ENCODE data around the gene HOXC6.
"Not testable (repeated sequence)": the region's sequence is repeated elsewhere in the genome, so short reads cannot be mapped to it uniquely, and the experiment has no call there.

HOXC6 gene

DNA sequence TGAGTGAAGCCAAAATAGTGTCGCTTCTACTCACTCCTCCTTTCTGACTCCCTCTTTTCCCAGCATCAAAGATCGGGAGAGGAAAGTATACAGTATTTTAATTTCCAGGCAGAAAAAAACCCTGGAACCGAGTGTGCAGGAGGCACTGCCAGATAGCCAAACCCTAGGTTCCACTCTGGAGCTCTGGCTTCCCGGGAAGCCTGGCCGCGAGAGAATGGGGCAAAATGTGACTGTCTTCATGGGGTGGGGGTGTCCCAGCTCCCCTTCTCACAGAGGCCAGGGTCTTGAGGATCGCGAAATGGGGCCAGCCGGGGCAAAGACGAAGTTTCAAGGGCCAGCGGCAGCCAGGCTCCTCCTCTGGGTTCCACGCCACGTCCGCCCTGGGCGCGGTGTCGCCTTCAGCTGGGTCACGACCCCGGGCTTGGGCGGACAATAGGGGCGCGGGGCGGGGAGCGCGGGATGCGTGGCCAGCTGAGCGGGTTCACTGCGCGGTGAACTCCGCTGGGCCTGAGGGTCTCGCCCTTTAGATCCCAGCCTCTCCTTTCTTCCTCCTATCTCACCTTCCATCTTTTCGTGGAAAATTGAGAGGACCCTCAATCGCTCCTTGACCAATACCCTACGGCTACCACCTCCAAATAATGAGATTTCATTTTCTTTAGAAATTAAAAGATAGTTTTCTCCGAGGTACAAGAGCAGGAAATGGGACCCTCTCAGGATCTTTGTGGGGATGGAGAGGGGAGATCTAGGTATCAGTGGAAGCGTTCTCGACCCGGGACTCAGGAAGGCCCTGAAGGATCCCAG lies 32.1 kb downstream of the HOXC6 start:
- DNase-seq = no peak

DNA sequence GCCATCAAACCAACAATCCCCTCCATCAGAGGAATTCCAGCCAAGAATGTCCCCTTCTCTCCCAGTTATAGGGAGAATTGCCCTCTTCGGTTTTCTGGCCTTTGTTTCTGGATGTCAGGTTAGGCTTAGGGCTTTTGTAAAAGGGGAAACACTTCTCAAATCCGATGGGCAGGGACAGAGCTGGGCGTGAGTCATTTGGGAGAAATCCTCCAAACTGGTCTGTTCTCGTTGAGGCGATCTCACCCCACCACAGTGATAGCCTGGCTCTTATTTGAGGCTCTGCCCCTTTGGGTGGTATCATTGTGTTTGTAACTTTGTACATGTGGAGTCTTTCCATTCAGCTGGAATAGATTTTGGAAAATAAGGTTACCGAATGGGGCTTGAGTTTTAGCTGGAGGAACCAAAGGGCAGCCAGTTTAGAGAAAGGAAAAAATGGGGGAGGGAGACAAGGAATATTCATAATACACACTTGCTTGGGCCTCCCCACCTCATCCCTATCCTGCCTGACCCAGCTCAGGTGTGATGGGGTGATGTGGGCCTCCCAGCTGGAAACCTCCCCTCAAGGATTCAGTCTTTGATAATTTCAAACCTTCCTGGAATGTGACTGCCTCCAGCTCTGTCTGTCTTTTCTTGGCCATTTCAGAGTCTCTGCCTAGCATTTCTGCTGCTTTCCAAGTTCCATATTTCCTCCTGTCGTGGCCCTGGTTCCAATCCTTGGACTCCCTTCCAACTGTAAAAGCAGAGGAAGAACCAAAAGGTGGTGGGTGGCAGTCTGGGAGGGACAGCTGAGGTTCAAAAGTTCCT lies 32.9 kb downstream of the HOXC6 start:
- DNase-seq = no peak

DNA sequence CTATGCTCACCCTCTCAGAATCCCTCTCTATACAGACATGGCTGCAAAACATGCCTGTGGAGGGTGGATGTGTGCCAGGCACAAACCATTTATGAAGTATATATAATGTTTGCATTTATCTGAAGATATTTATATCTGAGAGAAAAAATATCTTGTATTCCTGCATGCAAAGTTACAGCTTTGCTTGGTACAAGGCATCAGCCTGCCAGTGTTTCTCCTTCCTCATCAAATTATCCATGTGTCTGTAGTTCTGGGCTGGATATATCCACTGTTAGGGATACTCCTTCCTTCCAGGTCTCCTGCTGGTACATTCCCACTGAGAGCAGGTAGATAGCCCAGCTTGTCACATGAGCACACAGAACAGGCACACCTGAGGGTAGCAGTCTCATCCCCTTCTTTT lies 37.4 kb downstream of the HOXC6 start:
- DNase-seq = no peak

DNA sequence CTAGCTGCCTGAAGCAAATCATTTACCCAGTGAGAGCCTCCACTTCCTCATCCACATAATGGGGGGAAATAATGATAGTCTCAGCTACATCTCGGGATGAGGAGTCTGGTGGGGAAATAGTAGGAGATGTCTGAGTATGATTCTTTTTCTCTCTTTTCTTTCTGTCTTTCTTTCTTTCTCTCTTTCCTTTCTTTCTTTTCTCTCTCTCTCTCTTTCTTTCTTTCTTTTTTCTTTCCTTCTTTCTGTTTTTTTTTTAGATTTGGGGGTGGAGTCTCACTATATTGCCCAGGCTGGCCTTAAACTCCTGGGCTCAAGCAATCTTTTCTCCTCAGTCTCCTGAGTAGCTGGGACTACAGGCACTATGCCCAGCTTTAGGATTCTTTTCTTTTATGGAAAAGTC lies 38.2 kb downstream of the HOXC6 start:
- no peak for DNase-seq

DNA sequence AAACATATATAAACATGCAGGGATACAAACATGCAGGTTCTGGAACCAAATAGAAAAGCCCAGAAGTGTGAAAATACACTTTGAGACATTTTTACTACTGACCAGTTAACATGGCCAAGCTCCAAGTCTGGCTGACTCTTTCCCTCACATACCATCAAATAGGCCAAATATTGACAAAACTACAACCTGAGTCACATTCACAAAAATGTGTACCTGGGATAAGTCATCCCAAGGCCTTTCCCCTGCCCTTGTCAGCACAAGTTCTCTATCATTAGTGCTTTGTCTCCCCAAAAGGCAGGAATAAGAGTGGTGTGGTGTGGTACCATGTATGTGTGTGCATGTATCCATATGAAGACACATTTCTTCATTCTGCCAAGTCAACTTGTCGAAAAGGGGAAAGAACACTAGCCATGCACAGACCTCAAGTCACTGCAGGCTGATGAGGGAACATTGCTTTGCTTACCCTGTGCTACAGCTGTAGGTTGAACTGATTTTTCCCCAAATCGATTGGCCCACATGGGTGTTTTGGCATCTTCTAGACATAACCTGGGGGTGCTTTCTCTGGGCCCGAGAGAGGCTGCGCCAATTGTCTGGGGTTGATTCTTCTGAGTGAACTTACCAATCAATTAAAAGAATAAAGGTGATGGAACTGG lies 40.3 kb downstream of the HOXC6 start:
- no peak for DNase-seq

DNA sequence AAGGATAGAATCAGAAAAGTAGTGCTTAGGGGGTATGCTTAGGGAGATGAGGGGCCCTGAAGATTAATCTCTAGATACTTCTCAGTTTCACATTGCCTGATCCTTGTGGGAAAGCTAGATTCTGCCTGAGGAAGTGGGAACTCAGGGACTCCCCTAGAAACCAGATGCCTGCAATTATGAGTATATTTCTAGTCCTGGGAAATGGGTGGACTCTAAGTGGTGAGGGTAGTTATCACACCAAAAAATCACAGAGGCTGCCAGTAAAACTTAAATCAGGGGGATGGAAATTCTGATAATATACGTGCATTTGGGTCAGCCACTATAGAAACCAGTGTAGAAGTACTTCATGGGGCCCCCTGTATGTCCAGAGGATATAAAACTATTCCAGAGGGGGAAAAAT lies 43.7 kb downstream of the HOXC6 start:
- no peak for DNase-seq

DNA sequence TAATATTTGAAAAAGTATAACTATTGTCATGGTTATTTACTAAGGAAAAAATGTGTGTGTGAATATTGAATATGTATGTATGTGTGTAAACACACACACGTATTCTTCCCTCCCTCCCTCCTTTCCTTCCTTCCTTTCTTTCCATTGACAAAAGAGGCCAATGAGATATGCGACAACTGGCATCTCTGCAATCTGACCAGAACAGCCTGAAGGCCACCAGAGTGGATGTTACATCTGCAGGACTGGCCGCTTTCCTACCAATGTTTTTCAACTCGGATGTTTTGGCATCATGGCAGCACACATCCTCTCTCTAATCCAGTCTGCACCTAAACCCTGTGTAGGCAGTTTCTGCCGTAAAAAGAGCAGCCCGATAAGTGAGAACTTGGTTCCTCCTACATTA lies 46.1 kb downstream of the HOXC6 start:
- no peak for DNase-seq

DNA sequence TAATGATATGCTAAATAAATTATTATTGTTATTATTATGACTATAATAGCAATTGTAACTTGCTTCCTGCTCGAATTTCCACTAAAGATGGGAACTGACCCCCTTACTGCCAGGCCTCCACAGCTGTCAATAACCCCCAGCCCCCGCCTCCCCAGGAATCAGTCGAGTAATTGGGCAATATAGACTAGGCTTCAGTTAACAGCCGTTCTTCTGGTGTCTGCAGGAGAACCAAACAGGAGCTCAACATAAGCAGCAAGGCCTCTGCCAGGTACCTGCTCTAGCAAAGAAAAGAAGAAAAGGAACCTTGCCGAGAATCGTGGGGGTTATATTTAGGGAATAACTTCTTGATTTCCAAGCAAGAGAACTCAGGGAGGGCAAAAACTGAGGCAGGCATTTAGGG lies 47.2 kb downstream of the HOXC6 start:
- no peak for DNase-seq

DNA sequence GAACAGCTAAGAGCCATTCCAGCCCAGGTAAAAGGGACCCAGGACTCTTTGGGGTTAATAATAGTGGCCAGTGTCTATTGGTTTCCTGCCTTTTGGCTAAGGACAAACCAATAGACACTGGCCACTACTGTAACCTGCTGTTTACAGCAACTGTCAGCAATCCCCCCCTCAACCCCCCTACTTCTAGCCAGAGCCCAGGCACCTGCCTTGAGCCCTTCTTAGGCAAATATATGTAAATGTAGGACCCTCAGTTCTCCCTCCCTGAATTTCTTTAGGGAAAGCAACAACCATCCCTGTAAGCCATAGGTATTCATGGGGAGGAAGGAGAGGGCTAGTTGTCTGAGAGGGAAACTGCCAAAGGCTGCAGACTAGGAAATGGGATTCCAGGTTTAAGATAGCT lies 47.7 kb downstream of the HOXC6 start:
- DNase-seq = no peak

DNA sequence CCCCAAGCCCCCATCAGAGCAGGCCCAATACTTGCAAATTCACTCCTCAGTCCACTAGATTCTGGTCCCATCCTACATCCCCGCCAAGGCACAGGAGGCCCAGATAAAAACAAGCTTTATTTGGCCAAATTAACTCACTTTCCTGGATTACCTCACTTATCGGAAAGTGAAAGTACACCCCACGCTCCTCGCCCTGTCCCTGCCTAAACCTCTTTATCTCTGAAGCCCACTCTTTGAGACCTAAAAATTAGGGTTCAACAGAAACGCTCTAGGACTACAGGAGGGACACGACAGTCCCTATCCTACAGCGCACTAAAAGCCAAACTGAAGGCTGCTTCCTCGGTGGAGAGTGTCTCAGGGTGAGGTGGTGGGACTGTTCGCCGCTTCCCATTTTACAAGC lies 49.6 kb downstream of the HOXC6 start:
- not testable (repeated sequence) for DNase-seq

DNA sequence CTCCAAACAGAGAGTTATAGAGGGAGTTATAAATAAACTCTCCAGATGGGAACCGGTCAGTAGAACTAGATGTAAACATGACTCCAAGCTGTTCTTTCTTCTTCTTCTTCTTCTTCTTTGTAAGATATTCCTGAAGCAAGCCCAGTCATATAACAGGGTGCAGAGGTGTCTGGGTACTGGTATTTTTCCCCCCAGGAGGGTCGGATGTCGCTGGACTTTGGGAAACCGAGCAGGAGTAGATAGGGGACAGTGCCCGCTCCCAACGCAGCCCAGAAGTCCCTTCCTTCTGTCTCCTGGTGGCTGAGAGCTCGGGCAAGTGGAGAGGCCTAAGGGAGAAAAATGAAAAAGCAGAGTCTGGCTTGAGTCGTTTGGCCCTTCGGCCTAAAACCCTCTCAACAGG lies 50.9 kb downstream of the HOXC6 start:
- not testable (repeated sequence) for DNase-seq

Data from NCI-H446 treated with DMSO at 0.1 percent for 48 hours (cell line).